Tibial nerve (tissue), 4 donors: ENCODE results near the gene KIRREL1. TPM values are rescaled to one million over a fixed set of nuclear protein-coding genes. Genes with fewer than 3 reads are reported as not detected.
A peak's percentile ranks its signal among the peaks of the same experiment; 100 is the strongest.

Experiments used
- DNase-seq, 2 donors: peaks; one replicate each; pipeline ENCODE4 v3.0.0-alpha.2; 2019; ENCODE audit warnings: low spot score in 2 of 2
- H3K27ac ChIP-seq, 4 donors: fragments of 200-600 bp; sonication (generic) in 3 of 4; one replicate each; pipeline ENCODE4 v1.5.1; 2017 to 2019; ENCODE audit warnings: mild to moderate bottlenecking in 1 of 4
- H3K27me3 ChIP-seq, 2 donors: fragments of 200-600 bp; sonication (generic) in 1 of 2; one replicate each; pipeline versions ENCODE4 v1.5.1 to v1.6.0; 2017 to 2019
- H3K36me3 ChIP-seq, 3 donors: fragments of 200-600 bp; sonication (generic); one replicate each; pipeline ENCODE4 v1.5.1; 2018 to 2019
- H3K4me1 ChIP-seq, 4 donors: fragments of 200-600 bp; sonication (generic) in 3 of 4; one replicate each; pipeline ENCODE4 v1.5.1; 2017 to 2019
- H3K4me3 ChIP-seq, 4 donors: fragments of 200-600 bp; sonication (generic) in 3 of 4; one replicate each; pipeline ENCODE4 v1.5.1; 2017 to 2019; ENCODE audit warnings: mild to moderate bottlenecking in 1 of 4, moderate library complexity in 1 of 4
- H3K9me3 ChIP-seq, 4 donors: fragments of 200-600 bp; sonication (generic) in 3 of 4; one replicate each; pipeline ENCODE4 v1.5.1; 2017 to 2019
- EP300 ChIP-seq, 2 donors: sonication (generic); formaldehyde crosslinking; IDR thresholded peaks; one replicate each; pipeline ENCODE4 v1.6.1; 2017; ENCODE audit warnings: antibody characterized with exemption in 2 of 2, mild to moderate bottlenecking in 1 of 2
- POLR2A ChIP-seq, 2 donors: fragments of 450-650 bp; IDR thresholded peaks; one replicate each; pipeline ENCODE4 v1.6.1; 2017; ENCODE audit warnings: antibody characterized with exemption in 2 of 2, mild to moderate bottlenecking in 2 of 2, moderate library complexity in 2 of 2
- WGBS, 2 donors: methylation state at CpG; one replicate each; pipeline ENCODE4 v1.1.5; 2018; 5-methylcytosine and 5-hydroxymethylcytosine counted together
- total RNA-seq, 4 donors: library from RNA; depleted of rRNA; stranded (reverse); fragments of >200 nt; gene quantifications; one replicate each; pipeline ENCODE4 v1.1.0, GENCODE V29; 2016
- TF ChIP-seq, protein P1 (sequence below), 5 experiments: fragments of 200-600 bp in 3 of 5; fragments of 450-650 bp in 2 of 5; sonication (generic) in 3 of 5; IDR thresholded peaks; one replicate each; pipeline ENCODE4 v1.5.1; 2016 to 2019; ENCODE audit warnings: antibody characterized with exemption in 5 of 5, mild to moderate bottlenecking in 3 of 5, moderate library complexity in 2 of 5

KIRREL1 gene
- 10 to 100 TPM; 47.1 to 60.6 (median 50.7) TPM for total RNA-seq

DNA sequence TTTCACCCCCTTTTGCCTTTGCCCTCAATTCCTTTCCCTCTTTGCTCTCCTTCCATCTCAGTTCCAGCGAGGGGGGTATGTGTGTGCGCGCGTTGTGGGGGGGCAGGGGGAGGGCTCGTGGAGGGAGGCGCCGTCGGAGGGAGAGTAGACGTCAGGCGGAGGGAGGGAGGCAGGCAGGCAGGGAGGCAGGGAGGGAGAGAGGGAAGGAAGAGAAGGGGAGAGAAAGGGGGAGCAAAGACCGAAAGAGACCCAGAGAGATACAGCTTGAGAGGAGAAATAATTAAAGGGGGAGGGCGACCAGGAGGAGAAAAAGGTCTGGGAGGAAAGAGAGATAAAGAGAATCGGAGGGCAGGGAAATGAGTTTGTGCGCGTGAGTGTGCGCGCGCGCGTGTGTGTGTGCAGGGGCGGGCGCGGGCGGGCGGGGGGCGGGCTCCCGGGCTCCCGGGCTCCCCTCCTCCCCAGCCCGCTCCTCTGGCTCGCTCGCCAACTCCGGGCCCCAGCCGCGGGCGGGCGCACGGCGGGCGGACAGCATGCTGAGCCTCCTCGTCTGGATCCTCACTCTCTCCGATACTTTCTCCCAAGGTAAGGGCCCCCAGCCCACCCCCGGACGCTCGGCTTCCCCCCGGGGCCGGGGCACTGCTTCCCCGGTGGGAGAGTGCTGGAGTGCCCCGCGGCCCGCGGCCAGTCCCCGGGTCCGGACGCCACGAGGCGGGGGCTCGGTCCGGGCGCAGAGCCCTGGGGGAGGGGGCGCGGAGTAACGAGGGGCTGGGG lies at the start of gene KIRREL1:
TSS of gene KIRREL1 (plus strand) at position 499 of the 771 bp plus-strand sequence. CDS start at position 531, 32 bp downstream.
- H3K27me3 ChIP-seq, result no peaks in the 10 kb centered on the region
- WGBS, 2 donors, result 1% methylated on average over 36 to 45 of the region's 62 CpGs
- H3K4me3 ChIP-seq, result peak within 1 kb of the TSS; percentile 74 to 91 (median 84)
- H3K4me1 ChIP-seq, result peaks cover 0 to 49% (median 23%) of the 10 kb centered on the region in 4 donors
- H3K36me3 ChIP-seq, result no peaks in the 10 kb centered on the region
- peak; percentile 52 to 59 for DNase-seq
- no peaks in the 10 kb centered on the region for H3K9me3 ChIP-seq
- H3K27ac ChIP-seq, result peak within 1 kb of the TSS; percentile 81 to 97 (median 95)
- peak; percentile 7 to 55 for TF ChIP-seq POLR2A (IDR thresholded peaks at IDR 0.05)
- TF ChIP-seq EP300 (IDR thresholded peaks at IDR 0.05), result peak in 1 of 2 donors; percentile 76
- TF ChIP-seq, protein P1, sequence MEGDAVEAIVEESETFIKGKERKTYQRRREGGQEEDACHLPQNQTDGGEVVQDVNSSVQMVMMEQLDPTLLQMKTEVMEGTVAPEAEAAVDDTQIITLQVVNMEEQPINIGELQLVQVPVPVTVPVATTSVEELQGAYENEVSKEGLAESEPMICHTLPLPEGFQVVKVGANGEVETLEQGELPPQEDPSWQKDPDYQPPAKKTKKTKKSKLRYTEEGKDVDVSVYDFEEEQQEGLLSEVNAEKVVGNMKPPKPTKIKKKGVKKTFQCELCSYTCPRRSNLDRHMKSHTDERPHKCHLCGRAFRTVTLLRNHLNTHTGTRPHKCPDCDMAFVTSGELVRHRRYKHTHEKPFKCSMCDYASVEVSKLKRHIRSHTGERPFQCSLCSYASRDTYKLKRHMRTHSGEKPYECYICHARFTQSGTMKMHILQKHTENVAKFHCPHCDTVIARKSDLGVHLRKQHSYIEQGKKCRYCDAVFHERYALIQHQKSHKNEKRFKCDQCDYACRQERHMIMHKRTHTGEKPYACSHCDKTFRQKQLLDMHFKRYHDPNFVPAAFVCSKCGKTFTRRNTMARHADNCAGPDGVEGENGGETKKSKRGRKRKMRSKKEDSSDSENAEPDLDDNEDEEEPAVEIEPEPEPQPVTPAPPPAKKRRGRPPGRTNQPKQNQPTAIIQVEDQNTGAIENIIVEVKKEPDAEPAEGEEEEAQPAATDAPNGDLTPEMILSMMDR (IDR thresholded peaks at IDR 0.05), result no peak

DNA sequence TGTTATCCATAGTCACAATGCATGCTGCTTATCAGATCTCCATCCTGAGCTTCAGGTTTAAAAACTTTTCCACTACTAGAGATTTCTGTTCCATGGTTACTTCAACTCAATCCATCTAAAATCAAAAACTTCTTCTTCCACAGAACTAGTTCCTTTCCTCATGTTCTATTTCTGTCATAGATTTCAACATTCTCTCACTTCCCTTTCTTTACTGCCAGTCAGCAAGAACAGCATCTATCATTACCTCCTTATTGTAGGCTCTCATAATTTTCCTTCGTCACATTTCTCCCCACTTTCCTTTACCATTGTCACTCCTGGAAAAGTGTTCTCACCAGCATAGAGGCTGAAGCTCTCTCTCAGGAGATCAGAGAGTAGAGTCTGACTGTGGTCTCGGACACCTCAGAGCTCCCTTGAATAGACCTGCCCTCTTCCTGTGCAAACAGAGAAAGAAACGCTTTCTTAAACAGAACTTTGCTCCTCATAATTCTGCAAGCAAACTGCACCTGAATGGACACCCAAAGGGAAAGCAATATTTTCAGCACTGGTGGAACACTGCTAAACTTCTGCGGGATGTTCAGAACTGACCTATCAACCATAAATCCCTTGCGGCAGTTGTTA lies 48.7 kb upstream of the KIRREL1 start:
- DNase-seq, result no peak
- WGBS, 2 donors, result 61 to 82% methylated on average over 5 of the region's 5 CpGs
- peak in 1 of 2 donors; percentile 56 for TF ChIP-seq EP300 (IDR thresholded peaks at IDR 0.05)
- TF ChIP-seq, protein P1 (IDR thresholded peaks at IDR 0.05), result no peak
- no peak for TF ChIP-seq POLR2A (IDR thresholded peaks at IDR 0.05)
- Histone ChIP-seq H3K9me3 (no peaks in the 10 kb centered on the region), H3K4me3 (no peak overlapping the region), H3K27me3 (no peaks in the 10 kb centered on the region), H3K27ac (no peak overlapping the region), H3K36me3 (no peaks in the 10 kb centered on the region), H3K4me1 (no peaks in the 10 kb centered on the region)

DNA sequence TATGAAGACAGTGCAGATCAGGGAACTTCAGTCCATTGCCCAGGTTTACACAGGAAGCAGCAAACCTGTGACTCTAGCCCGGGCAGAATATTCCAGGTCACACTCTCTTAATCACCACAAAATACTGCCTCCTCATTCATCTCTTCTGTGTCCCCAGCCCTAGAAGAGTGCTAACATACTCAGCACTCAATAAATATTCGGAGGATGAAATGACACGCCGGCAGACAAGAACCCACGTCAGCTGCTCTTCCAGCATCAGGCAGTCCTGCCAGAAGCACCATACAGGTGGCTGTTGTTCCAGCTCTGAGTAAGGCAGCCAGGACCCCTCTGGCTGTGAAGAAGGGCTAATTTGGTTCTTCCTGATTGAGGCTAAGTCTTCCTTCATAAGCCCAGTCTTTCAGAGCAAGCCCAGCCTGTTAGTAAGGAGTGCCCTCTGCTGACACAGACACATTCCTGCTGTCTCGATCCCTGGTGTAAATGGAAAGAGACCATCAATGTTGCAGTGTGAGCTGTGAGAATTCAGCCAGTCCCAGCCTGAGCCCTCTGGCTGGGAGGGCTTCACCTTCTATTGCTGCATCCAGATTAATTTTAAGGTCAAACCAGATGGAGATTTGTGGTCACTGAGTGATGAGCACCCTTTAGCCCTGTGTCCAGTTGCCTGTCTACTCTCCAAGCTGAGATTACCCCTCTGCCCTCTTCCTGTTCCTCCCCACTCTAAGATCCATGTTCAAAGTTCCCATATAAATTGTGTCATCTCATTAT lies 45.0 kb upstream of the KIRREL1 start:
- H3K9me3 ChIP-seq, result no peaks in the 10 kb centered on the region
- no peaks in the 10 kb centered on the region for H3K36me3 ChIP-seq
- H3K27ac ChIP-seq, result no peak overlapping the region
- no peaks in the 10 kb centered on the region for H3K4me1 ChIP-seq
- no peaks in the 10 kb centered on the region for H3K27me3 ChIP-seq
- peak in 1 of 2 donors; percentile 26 for DNase-seq
- WGBS, 2 donors, result 57 to 61% methylated on average over 6 of the region's 6 CpGs
- TF ChIP-seq, protein P1 (IDR thresholded peaks at IDR 0.05), result peak in 1 of 5 experiments; percentile 22
- no peak for TF ChIP-seq POLR2A (IDR thresholded peaks at IDR 0.05)
- H3K4me3 ChIP-seq, result no peak overlapping the region

DNA sequence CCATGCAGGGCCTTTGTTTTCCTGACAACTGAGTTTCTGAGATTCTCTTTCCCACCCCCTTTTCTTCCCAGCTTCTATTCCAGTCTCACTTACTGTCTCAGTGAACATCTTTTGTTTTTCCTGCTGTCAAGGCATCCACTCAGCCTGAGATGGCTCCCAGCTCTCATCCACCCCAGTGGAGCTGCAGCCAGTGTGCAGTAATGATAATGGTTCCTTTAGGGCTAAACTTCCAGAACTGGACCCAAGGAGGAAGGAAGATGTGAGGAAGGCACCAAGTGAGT lies 44.4 kb upstream of the KIRREL1 start:
- DNase-seq, result no peak
- Histone ChIP-seq H3K4me1 (no peaks in the 10 kb centered on the region), H3K4me3 (no peak overlapping the region), H3K36me3 (no peaks in the 10 kb centered on the region), H3K9me3 (no peaks in the 10 kb centered on the region), H3K27ac (no peak overlapping the region), H3K27me3 (no peaks in the 10 kb centered on the region)
- TF ChIP-seq EP300 (IDR thresholded peaks at IDR 0.05) (no peak), POLR2A (IDR thresholded peaks at IDR 0.05) (no peak)
- TF ChIP-seq, protein P1 (IDR thresholded peaks at IDR 0.05), result no peak

DNA sequence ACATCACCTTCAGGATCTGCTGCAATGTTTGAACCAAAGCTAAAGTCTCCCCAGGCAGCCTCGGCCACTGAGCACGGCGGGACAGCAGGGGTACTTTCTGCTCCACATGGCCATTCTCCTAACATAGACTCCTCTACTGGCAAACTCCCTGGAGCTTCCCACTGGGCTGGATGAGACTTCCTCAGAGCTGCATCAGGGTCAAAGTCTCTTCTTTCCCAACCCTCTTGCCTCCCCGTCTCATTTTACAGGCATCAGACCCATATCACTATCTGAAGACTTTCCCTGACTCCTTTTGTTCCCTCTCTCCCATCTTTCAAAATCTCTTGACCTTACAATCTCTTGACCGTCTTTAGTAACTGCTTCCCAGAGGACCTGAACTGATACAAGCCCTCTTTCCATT lies 42.2 kb upstream of the KIRREL1 start:
- Histone ChIP-seq H3K27me3 (no peaks in the 10 kb centered on the region), H3K4me1 (no peaks in the 10 kb centered on the region), H3K36me3 (no peaks in the 10 kb centered on the region), H3K9me3 (no peaks in the 10 kb centered on the region), H3K4me3 (no peak overlapping the region), H3K27ac (no peak overlapping the region)
- TF ChIP-seq, protein P1 (IDR thresholded peaks at IDR 0.05), result no peak
- no peak for TF ChIP-seq POLR2A (IDR thresholded peaks at IDR 0.05)
- no peak for TF ChIP-seq EP300 (IDR thresholded peaks at IDR 0.05)
- DNase-seq, result no peak
- 84 to 87% methylated on average over 5 of the region's 5 CpGs for WGBS, 2 donors
